ENCODE results near the gene MRPS9.

MRPS9 gene

GRCh38 chr2:105081006-105081601 is 43.2 kb downstream of the MRPS9 start:
- no peak for DNase-seq

- no peak for DNase-seq
Observed at GRCh38 chr2:105082107-105082506, 44.2 kb downstream of the MRPS9 start.

- no peak for DNase-seq
Observed at GRCh38 chr2:105085525-105085924, 47.7 kb downstream of the MRPS9 start.

DNA sequence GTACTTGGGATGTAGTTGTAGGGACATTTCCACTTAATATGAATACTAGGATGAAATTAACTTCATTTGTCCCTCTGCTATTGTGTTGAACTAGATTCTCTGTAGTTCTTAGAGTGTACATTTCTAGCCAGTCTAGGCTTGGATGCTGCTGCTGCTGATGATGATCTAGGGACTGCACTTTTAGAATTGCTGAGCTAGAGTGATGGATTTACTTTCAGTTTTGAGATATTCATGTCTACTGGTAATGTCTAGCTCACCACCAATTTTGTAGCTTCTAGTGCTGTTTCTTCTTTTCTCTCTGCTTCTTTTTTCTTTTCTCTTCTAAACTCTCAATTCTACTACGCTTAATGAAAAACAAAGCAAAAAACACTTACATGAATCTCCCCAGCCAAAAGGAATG is 49.4 kb downstream of the MRPS9 start:
- no peak for DNase-seq

DNA sequence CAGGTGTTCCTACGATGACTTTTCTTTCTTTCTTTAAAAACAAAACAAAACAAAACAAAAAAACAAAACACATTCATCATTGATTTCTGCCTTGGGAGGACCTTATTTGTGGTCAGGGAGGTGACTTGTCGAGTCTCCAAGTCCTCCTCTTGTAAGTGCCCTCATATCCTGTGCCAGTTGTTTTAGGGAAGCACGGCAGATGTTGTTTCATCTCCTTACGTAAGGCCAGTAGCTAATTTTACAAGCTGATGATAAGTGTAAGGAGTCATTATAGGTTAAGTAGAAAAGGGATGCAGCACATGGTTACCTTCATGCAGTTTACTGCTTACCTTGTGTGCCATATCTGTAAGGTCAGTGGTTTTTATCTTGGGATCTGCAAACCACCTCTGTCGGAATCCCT is 52.2 kb downstream of the MRPS9 start:
- DNase-seq = no peak

DNA sequence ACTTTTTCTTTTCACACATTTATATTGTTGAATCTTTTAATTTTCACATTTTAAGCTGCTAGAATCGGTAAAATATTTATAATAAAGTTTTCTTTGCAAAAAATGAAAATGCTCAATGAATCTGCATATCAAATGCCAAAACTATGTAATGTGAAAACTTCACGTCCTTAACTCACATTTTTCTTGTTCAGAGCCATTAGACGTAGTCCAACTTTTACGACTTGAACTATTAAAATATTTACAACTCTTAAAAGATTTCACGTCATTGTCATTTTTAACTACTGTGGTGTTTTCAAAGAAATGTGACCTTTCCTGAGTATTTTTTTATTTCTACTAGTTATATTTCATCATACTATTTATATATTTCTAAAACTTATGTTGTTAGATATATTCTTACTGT is 54.9 kb downstream of the MRPS9 start:
- DNase-seq = no peak

DNA sequence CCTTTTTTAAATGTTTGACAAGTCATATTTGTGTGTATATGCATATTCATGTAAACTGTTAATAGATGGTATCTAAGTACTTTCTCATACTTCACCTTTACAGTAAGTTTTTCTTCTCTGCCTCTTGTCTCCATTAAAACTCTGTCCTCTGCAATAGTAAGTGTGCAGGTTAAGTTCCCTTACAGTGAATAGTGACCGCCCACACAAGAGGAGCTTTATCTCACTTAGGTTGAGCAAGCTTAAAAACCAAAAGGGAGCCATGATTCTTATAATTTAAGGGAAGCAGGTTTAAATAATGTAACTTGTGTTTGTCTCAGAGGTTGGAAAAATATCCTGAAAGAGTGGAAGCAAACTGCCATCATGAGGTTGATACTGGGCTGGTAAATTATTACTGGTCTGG is 61.3 kb downstream of the MRPS9 start:
- DNase-seq = no peak

GRCh38 chr2:105100046-105100840 is 62.4 kb downstream of the MRPS9 start:
- DNase-seq = no peak

DNA sequence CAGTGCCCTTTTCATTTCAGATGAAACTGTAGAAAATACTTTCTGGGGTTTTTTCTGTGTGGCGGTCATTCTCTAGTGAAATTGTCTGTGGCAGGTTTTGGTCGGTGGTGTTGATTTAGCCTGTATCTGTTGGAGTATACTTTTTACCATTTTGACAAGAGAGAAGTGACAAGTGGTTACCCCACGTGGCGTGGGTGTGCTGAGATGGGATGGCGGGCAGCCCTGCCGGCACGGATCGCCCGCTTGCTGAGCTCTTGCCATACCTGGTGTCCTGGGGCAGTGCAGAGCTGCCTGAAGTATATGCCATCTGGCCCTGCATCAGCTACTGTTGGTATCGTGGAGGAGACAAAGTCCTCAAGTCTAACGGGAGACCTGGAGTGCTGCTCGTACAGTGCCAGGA is 64.1 kb downstream of the MRPS9 start:
- no peak for DNase-seq

DNA sequence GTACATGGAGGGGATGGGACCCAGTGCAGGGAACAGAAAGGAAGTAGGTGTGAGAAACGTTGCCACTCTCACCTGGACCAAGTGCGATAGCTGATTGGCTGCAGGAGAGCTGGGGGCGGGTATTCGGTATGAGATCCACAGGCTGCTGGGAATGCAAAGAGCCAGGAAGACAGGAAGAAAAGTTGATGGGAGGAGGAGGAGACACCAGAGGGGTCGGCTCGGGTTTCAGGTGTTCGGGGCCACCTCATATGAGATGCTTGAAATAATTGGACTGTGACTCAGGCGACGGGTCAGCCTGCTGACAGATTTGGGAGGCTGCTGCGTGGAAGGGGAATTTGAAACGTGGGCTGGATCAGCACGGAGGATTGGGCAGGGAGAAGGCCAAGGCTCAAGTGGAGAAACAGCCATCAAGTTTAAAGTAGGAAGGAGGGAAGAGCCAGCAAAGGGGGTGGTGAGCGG is 65.1 kb downstream of the MRPS9 start:
- DNase-seq = no peak

- no peak for DNase-seq
Observed at GRCh38 chr2:105103481-105103880, 65.6 kb downstream of the MRPS9 start.

- no peak for DNase-seq
Observed at GRCh38 chr2:105104208-105104731, 66.4 kb downstream of the MRPS9 start.

DNA sequence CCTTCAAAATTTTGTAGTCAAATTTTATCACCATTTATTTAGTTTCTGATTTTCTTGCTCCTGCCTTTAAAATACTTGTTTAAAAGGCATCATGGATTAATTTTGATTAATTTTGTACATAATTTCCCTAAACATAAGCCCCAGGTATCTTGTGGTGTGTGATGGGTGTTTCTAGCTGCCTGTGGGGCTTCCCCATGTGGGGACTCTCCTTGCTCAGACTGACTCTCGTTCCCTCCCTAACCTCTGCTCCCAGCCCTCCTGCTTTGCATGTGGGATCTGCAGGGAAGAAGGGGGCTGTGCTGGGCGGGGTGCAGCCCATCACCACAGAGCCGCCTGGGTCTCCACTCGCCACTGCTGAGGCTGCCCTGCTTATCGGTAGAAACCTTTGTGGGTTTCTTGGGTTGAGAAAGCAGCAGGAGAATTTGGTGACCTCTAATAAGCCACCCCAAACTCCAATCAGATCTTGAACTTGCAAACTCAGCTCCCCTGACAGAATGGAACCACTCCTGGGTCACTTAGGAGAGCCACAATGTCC is 72.5 kb downstream of the MRPS9 start:
- DNase-seq = no peak

- no peak for DNase-seq
Observed at GRCh38 chr2:105111365-105112150, 73.7 kb downstream of the MRPS9 start.

- no peak for DNase-seq
Observed at GRCh38 chr2:105112345-105112744, 74.5 kb downstream of the MRPS9 start.

- DNase-seq = no peak
Observed at GRCh38 chr2:105113616-105114291, 75.9 kb downstream of the MRPS9 start.

DNA sequence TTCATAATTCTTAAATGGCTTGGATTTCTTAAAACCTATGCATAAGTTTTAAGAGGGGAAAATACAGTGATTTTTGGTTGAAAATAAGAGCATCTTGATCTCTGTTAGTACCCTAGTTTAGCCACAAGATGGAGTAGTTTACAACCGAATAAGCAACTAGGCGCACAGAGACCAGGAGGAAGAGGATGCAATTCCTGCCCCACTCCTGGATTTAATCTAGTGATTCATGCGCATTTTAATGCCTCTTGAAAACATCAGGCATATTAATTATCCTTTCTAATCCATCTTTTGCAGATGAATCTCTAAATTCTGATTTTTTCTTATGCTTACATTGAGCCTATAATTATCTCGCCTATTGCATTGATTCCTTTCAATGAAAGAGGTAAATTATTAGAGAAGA is 76.7 kb downstream of the MRPS9 start:
- DNase-seq = no peak

- DNase-seq = no peak
Observed at GRCh38 chr2:105116348-105116747, 78.5 kb downstream of the MRPS9 start.

DNA sequence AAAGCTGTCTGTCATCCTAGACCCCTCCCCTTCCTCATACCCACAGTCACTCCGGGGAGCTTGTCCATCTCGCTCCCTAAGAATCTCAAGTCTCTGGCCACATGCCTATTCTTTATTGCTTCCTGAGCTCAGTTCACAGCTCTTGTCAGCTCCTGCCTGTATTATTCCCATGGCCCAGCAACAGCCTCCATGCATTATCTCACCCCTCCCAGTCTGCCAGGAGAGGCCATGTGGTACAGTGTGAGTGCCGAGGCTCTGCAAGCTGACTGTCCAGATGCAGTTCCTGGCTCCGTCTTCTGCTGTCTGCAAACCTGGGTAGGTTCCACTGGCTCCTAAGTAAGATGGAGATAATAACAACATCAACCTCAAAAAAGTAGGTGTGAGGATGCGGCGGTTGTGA is 79.7 kb downstream of the MRPS9 start:
- no peak for DNase-seq

DNA sequence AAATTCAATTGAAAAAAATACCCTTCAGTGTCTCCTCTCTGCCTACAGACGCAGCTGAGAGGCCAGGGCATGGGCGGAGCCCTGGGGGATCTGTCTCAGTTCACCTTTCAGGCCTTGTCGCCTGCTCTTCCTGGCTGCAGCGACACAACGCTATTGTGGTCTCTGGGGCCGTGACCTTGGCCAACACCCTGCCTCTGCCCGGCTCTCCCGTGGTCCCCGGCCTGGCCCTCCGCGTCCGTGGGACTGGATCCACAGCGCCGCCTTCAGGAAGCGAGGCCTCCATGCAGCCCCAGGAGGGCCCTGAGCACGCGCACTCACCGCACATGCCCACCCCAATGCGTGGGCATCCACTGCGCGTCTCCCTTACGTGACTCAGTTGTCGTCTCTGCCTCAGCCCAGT is 81.1 kb downstream of the MRPS9 start:
- DNase-seq = no peak

DNA sequence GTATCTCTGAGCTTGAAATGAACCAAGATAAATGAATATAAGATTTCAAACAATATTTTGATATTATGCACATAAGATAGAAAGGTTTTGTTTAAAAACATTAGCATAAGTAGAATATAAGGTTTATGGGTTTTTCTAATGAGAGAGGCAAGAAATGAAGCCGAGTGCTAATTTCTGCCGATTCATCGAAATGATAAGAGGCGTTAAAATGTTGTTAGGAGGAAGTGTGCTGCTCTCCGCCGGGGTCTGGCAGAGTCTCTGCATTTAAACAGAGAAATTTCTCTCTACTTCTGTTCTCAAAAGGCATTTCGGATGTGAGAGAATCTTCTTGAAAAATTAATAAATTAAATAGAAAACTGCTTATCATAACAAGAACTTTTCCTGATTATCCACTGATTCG is 83.6 kb downstream of the MRPS9 start:
- no peak for DNase-seq

GRCh38 chr2:105125428-105125827 is 87.6 kb downstream of the MRPS9 start:
- DNase-seq = no peak

DNA sequence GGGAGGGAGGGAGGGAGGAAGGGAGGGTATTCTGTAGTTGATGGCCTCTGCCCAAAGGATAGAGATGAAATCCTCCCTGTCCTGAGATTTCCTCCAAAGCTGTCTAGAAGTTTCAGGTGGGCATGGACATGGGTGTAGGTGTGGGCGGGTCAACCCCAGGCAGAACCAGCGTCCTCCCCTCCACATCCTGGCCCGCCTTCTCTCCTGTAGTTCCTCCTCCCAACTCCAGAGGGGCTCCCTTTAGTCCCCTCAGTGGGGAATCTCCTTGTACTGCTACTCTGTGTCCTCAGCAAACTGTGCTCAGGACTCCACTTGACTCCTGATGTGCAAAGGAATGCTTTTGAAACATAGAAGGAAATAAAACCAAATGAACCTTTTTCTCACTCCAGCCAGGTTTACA is 88.1 kb downstream of the MRPS9 start:
- no peak for DNase-seq
